HK-2 (cell line): ENCODE data around the gene MAD1L1.
"Not testable (repeated sequence)": the region's sequence is repeated elsewhere in the genome, so short reads cannot be mapped to it uniquely, and the experiment has no call there.

ENCODE experiments used
- DNase-seq: peaks from one replicate; pipeline ENCODE4 v3.0.0-alpha.2; 2018; ENCODE audit not compliant: unreplicated experiment

The MAD1L1 gene

GRCh38 chr7:2003451-2003930 is 229.3 kb downstream of the MAD1L1 start:
- no peak for DNase-seq

- DNase-seq, result no peak
These were observed 229.9 kb downstream of the MAD1L1 start for GRCh38 chr7:2002561-2003450.

DNA sequence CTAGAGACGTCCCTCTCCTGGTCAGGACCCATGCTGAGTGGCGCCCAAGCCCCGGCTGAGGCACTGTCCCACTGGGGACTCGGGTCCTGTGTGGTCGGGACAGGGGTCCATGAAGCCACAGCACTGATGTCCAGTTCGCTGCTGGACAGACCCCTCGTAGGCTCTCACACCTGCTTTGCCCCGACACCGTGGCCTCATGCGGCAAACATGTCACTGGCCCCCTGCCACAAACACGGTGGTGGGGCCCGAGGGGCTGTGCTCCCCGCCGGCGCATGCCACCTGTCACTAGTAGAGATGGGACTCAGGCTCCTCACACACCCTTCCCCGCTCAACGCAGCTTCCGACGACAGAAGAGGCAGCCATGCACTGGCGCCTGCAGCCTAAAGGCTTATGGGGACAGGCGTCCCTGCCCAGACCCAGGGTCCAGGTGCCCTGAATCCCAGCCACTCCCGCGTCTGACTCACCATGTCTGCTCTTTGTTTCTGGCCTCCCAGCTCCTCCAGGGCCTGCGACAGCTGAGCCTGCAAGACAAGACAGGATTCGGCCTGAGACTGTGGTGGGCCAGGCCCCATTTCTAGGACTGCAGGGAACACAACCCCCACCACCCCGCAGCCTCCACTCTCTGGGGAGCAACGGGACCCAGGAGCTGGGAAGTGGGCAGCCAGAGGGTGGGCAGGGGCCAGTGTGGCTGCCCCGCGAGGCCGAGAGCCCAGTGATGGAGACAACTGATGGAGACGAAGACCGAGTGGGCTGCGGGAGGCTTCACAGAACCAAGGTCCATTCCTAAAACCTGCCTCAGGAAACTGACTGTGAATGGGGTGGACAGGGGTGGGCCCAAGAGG is 230.9 kb downstream of the MAD1L1 start:
- no peak for DNase-seq

- no peak for DNase-seq
These were observed 231.9 kb downstream of the MAD1L1 start for GRCh38 chr7:2000746-2001321.

GRCh38 chr7:2000153-2000687 is 232.5 kb downstream of the MAD1L1 start:
- no peak for DNase-seq

GRCh38 chr7:1999278-1999984 is 233.3 kb downstream of the MAD1L1 start:
- DNase-seq, result no peak

DNA sequence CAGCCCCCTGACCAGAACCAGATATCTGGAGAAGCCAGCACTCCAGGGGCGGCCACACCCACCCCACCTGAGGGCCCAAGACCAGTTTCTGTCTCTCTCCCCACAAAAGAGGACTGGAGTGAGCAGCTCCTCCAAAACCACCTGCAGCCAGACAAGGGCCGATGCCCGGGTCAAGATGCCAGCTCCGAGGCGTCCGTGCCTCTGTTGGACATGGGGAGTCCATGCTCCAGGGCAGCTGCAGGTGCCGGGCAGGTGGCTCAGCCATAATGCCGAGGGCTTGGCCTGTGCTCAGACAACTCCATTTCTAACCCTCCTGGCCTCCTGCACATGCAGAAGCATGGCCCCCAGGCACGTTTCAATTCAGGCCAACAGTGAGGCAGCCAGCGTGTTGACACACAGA is 234.6 kb downstream of the MAD1L1 start:
- DNase-seq, result no peak

GRCh38 chr7:1997537-1998076 is 235.1 kb downstream of the MAD1L1 start:
- no peak for DNase-seq

- no peak for DNase-seq
These were observed 235.9 kb downstream of the MAD1L1 start for GRCh38 chr7:1996816-1997215.

GRCh38 chr7:1995911-1996420 is 236.8 kb downstream of the MAD1L1 start:
- DNase-seq, result not testable (repeated sequence)

DNA sequence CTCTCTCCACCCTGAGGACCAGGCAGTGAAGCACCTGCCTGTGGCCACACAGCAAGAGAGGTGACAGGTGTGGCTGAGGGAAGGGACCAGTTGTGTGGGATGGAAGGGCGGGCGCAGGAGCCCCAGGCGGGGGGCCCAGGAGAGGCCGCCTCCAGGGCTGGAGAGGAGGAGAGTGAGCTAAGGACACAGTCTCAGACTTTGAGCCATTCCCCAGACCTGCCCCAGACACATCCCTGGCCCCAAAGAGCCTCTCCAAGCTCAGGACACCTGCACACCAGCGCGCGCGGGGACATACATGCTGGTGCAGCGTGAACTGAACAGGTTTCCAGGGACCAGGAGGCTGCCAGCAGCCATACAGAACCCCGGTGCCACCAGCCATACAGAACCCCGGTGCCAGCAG is 237.3 kb downstream of the MAD1L1 start:
- no peak for DNase-seq

- DNase-seq, result no peak
These were observed 237.8 kb downstream of the MAD1L1 start for GRCh38 chr7:1994931-1995330.

DNA sequence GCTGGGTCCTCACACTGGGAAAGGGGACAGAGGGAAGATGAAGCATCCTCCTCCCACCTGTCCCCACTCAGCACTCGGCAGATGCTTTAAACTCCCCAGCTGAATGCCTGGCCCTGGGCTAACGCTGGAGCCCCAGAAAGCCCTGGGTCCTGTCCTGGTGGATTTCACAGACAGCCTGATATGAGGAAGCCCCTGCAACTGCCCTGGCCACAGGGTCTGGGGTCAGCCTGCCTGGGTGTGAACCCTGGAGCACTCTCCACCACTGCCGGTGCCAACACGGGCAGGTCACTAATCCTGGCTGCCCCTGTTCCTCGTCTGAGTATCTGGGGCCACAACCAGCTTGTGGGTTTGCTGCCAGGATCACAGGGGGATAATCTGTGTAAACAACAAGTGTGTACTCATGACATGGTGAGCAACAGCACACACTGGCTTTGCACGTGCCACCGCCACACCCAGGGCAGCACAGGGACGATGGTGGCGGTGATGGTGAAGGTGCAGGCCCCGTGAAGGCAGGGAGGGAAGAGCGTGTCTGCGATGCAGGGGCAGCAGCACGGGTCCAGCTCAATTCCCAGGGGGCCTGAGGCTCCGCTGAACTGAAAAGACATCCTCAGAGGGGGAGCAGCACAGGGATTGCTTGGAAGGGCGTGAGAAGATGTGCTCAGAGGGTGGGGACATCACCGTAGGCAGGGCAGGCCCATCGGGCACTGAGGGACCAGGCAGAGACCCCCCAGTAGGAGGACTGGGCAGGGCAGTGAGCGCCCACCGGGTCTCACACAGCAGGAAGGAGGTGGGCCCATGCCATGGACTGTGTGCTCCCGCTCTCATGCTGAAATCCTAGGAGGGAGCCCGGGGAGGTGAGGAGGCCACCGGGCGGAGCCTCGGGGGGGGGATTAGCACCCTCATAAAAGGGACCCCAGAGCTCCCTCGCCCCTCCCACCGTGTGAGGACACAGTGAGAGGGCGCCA is 238.7 kb downstream of the MAD1L1 start:
- DNase-seq, result no peak

DNA sequence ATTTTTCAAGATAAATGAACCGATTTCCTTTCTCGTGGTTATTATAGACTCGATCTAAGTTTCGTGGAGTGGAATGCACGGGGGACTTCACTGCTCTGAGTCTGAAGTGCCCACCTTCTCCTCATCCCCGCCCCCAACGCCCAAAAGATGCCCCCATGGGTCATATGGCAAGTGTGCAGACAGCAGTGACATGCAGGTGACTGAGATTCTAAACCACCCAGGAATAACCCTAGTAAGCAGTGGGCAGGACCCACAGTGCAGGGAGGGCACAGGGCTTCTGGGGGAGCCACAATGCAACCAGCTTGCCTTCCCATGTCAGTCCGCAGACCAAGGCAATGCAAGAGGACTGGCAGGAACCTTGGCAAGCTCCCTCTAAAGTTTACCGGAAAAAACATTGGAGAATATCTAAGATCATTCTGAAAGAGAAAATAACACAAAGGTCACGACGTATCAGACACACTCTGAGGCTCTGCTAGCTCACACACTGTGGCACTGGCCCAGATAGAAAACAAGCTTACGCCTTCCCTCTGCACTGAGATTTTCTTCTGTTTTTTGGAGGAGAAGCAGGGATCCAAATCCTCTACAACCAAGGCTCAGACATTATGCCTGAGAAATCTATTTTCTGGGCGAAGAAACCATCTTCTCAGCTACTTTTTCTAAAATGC is 239.6 kb downstream of the MAD1L1 start:
- no peak for DNase-seq

DNA sequence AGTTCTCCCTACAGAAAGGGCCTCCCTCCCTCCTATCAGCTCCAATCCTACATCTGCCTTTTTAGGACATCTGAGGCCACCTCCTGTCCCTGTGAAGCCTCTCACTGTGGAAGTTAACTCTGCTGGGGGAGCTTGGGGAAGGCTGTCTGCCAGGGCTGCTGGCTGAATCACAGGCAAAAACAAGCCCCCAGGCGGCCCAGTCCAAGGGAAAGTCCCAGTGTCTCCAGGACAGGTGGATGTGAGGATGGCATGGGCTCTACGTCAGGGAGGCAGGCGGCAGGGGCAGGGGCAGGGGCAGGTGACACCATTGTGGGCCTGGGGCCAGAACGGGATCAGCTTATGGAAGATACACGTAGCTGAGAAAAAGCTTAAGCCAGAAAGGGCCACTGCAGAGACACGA is 240.2 kb downstream of the MAD1L1 start:
- DNase-seq, result no peak

DNA sequence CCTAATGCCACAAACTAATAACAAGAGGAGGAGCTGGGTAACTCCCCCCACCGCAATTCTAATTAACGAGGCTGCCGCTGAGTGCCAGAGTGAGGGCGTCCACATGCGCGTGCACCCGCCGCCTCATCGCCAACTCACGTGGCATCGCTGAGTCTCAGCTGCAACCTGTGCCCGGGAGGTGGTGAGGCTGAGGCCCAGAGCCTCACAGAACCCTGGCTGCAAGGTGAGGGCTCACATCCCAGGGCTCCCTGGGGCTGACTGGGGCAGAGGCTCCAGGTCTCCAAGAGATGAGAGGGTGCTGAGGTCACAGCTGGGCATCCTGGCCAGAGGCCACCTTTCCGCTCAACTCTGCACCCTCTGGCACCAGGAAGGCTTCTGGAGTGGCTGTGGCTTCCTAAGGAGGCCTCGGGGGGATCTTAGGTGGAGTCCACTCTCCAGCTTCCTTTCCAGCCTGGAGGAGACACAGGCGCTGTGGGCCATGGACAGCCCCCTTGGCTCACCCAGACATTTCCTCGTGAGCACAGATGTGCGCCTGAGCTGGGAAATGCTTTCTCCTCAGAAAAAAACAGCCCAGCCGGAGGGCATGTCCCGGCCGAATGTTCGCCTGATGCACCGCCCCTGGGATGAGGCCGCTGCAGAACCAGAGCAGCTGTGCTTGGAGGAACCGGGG is 242.6 kb downstream of the MAD1L1 start:
- DNase-seq, result no peak

- no peak for DNase-seq
These were observed 243.5 kb downstream of the MAD1L1 start for GRCh38 chr7:1989049-1989860.

DNA sequence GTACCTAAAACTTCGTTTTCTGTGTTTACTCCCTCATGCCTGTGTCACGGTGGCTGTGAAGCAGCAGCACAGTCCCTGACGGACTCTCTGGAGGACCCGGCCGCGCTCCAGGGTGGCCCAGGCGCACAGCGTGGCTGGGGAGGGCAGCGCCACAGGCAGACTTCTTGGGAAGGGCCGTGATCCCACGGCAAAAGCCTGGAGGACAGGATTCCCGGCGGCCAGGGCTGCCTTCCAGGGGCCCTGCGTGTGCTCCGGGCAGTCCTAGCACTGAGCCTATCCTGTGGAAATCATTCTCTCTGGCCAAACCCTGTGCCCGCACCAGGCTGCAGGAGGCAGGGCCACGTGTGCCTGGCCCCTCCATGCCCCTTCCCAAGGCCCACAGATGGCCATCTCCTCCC is 244.2 kb downstream of the MAD1L1 start:
- no peak for DNase-seq
